ENCODE measurements around the gene LUC7L3. TPM values are rescaled to one million over a fixed set of nuclear protein-coding genes. Genes with fewer than 3 reads are reported as not detected.
A peak's percentile ranks its signal among the peaks of the same experiment; 100 is the strongest.

LUC7L3 gene
- total and polyA plus RNA-seq, 2 of the 13 experiments (the other 11 are each of a cell fraction or from before 2014, with no cell fraction given): 108 to 120 TPM

- TF ChIP-seq ZNF275 (CRISPR knock-in tag; IDR thresholded peaks at IDR 0.05; ENCODE audit: borderline replicate concordance): peak; percentile 74; the same call in 1 of the 2 replicates
- peak; percentile 78; the same call in 1 of the 2 replicates for TF ChIP-seq ZBTB44 (CRISPR knock-in tag; IDR thresholded peaks at IDR 0.05)
- TF ChIP-seq KLF9 (CRISPR knock-in tag; IDR thresholded peaks at IDR 0.05; ENCODE audit: low read depth): peak; percentile 72
- TF ChIP-seq ZNF10 (CRISPR knock-in tag; IDR thresholded peaks at IDR 0.05; ENCODE audit: borderline replicate concordance, low read depth): no peak
- TF ChIP-seq REL (CRISPR knock-in tag; conservative IDR thresholded peaks at IDR 0.05): peak; percentile 82; the same call in 1 of the 2 replicates
- peak; percentile 91 for TF ChIP-seq SOX5 (CRISPR knock-in tag; IDR thresholded peaks at IDR 0.05; ENCODE audit: borderline replicate concordance)
- TF ChIP-seq RAD21 (CRISPR knock-in tag; IDR thresholded peaks at IDR 0.05): peak; percentile 62
- no peak for TF ChIP-seq KIAA2018 (CRISPR knock-in tag; IDR thresholded peaks at IDR 0.05; ENCODE audit: borderline replicate concordance)
- TF ChIP-seq FOXJ3 (CRISPR knock-in tag; IDR thresholded peaks at IDR 0.05; ENCODE audit: borderline replicate concordance): peak; percentile 98
- TF ChIP-seq ARHGAP35 (CRISPR knock-in tag; IDR thresholded peaks at IDR 0.05; ENCODE audit: borderline replicate concordance): no peak
- TF ChIP-seq HNRNPUL1 (IDR thresholded peaks at IDR 0.05; ENCODE audit: low read depth, low read length): no peak
- TF ChIP-seq ZBTB26 (CRISPR knock-in tag; IDR thresholded peaks at IDR 0.05; ENCODE audit: borderline replicate concordance): peak; percentile 92
- TF ChIP-seq NFIB (CRISPR knock-in tag; IDR thresholded peaks at IDR 0.05; ENCODE audit: borderline replicate concordance): no peak
- TF ChIP-seq ETS1 (CRISPR knock-in tag; IDR thresholded peaks at IDR 0.05): no peak
These were observed 34.6 kb upstream of the LUC7L3 start (continued) for GRCh38 chr17:50684612-50685333.
